Keratinocyte (primary cell): ENCODE measurements around the gene MYO1E. TPM values are rescaled to one million over a fixed set of nuclear protein-coding genes. Genes with fewer than 3 reads are reported as not detected.

Experiments
- DNase-seq: peaks from one replicate; pipeline ENCODE4 v3.0.0-alpha.2; 2011; ENCODE audit warnings: low read depth, missing footprints, low spot score
- FAIRE-seq: peaks from 2 replicates; lab custom pipeline; 2011; peaks lifted over from hg19 to GRCh38; lab: Jason Lieb, UNC
- H2AFZ ChIP-seq: 2 replicates; pipeline ENCODE4 v1.6.0; 2012; ENCODE audit warnings: low read length, control low read depth, inconsistent platforms; ENCODE audit not compliant: control insufficient read depth
- H3K27ac ChIP-seq: 2 replicates; pipeline ENCODE4 v1.5.1; 2011; ENCODE audit warnings: low read length; ENCODE audit not compliant: control insufficient read depth, insufficient read depth
- H3K27me3 ChIP-seq: 3 replicates; pipeline ENCODE4 v1.6.0; 2011; ENCODE audit warnings: low read length; ENCODE audit not compliant: control insufficient read depth, insufficient read depth; ENCODE audit errors: extremely low read depth
- H3K36me3 ChIP-seq, 2 experiments: 2 replicates in 1 of 2; 3 replicates in 1 of 2; pipeline ENCODE4 v1.5.1; 2011; ENCODE audit warnings: low read length in 2 of 2, mild to moderate bottlenecking in 1 of 2; ENCODE audit not compliant: control insufficient read depth in 2 of 2, insufficient read depth in 2 of 2; ENCODE audit errors: extremely low read depth in 1 of 2
- H3K4me1 ChIP-seq: 3 replicates; pipeline ENCODE4 v1.5.1; 2011; ENCODE audit warnings: low read length; ENCODE audit not compliant: control insufficient read depth, insufficient read depth; ENCODE audit errors: extremely low read depth
- H3K4me2 ChIP-seq: 3 replicates; pipeline ENCODE4 v1.6.0; 2011; ENCODE audit warnings: low read depth, low read length; ENCODE audit not compliant: control insufficient read depth, insufficient read depth; ENCODE audit errors: extremely low read depth
- H3K4me3 ChIP-seq, 3 experiments: fragments of 200-600 bp in 1 of 3; sonication (generic) in 1 of 3; 2 replicates in 2 of 3; 3 replicates in 1 of 3; pipeline ENCODE4 v1.5.1; 2011 to 2016; ENCODE audit warnings: low read length in 3 of 3, mild to moderate bottlenecking in 3 of 3, control low read depth in 2 of 3, inconsistent platforms in 1 of 3, low read depth in 1 of 3, mixed read lengths in 1 of 3, mixed run types in 1 of 3, moderate library complexity in 1 of 3; ENCODE audit not compliant: control insufficient read depth in 2 of 3, insufficient read depth in 2 of 3; ENCODE audit errors: extremely low read depth in 1 of 3
- H3K79me2 ChIP-seq: 2 replicates; pipeline ENCODE4 v1.6.0; 2012; ENCODE audit warnings: low read length; ENCODE audit not compliant: control insufficient read depth, insufficient read depth
- H3K9ac ChIP-seq: 3 replicates; pipeline ENCODE4 v1.6.0; 2011; ENCODE audit warnings: low read length; ENCODE audit not compliant: control insufficient read depth, insufficient read depth; ENCODE audit errors: extremely low read depth
- H3K9me1 ChIP-seq: 3 replicates; pipeline ENCODE4 v1.6.0; 2011; ENCODE audit warnings: low read length; ENCODE audit not compliant: control insufficient read depth, insufficient read depth; ENCODE audit errors: extremely low read depth
- H3K9me3 ChIP-seq: 2 replicates; pipeline ENCODE4 v1.5.1; 2012; ENCODE audit warnings: low read depth, low read length; ENCODE audit not compliant: control insufficient read depth
- H4K20me1 ChIP-seq: 3 replicates; pipeline ENCODE4 v1.6.0; 2011; ENCODE audit warnings: low read length; ENCODE audit not compliant: control insufficient read depth, insufficient read depth; ENCODE audit errors: extremely low read depth
- CTCF ChIP-seq, 3 experiments: IDR thresholded peaks in 1 of 3; conservative IDR thresholded peaks in 1 of 3; optimal IDR thresholded peaks in 1 of 3; 2 replicates in 2 of 3; 3 replicates in 1 of 3; pipeline versions ENCODE3 to v1.5.1; 2011; ENCODE audit warnings: low read length in 3 of 3, mild to moderate bottlenecking in 3 of 3, moderate library complexity in 2 of 3, control low read depth in 1 of 3, inconsistent platforms in 1 of 3; ENCODE audit not compliant: insufficient read depth in 2 of 3; ENCODE audit errors: extremely low read depth in 1 of 3
- EZH2 ChIP-seq: IDR thresholded peaks from one replicate; pipeline ENCODE4 v1.6.1; 2012; ENCODE audit warnings: inconsistent platforms, mild to moderate bottlenecking, low read length, moderate library complexity
- dilution Hi-C: fragments of 300-500 bp; cut with MboI; formaldehyde crosslinking; loops from one replicate; pipeline ENCODE4 v1.7.0; 2020; ENCODE audit warnings: low sequenced_read_pairs; ENCODE audit not compliant: extremely low pct_ligation_motif_present
- polyA plus RNA-seq, 5 experiments: library from polyadenylated mRNA; depleted of rRNA in 3 of 5; stranded (reverse) in 3 of 5; stranded (forward) in 1 of 5; unstranded in 1 of 5; fragments of >200 nt; gene quantifications; 1 replicate in 1 of 5; 2 replicates in 3 of 5; 3 replicates in 1 of 5; pipeline versions ENCODE4 v1.2.1 to v1.2.3, GENCODE V29; 2011 to 2012; ENCODE audit warnings: missing spikeins in 2 of 5, low read depth in 1 of 5, low replicate concordance in 1 of 5

Gene MYO1E
- polyA plus RNA-seq, 1 donor (not counting 4 experiments of a cell fraction or from before 2014, with no cell fraction given), result 213 TPM

GRCh38 chr15:59174151-59174834 is 198.4 kb downstream of the MYO1E start:
- H3K9ac ChIP-seq, result peak overlapping the region; percentile 20
- no peaks in the 10 kb centered on the region for H4K20me1 ChIP-seq
- DNase-seq, result no peak
- dilution Hi-C loops, result no loop called here
- TF ChIP-seq CTCF (optimal IDR thresholded peaks at IDR 0.05 in 1 of 3, IDR thresholded peaks at IDR 0.05 in 1 of 3, conservative IDR thresholded peaks at IDR 0.05 in 1 of 3; ENCODE audit: extremely low read depth in 1 of 3, insufficient read depth in 2 of 3, low read length in 3 of 3) (no peak), EZH2 (no peak)
- no peaks in the 10 kb centered on the region for H3K9me3 ChIP-seq
- no peaks in the 10 kb centered on the region for H3K9me1 ChIP-seq
- no peaks in the 10 kb centered on the region for H3K27me3 ChIP-seq
- peaks cover 53% of the 10 kb centered on the region for H3K4me1 ChIP-seq
- no peak overlapping the region for H3K4me3 ChIP-seq
- no peaks in the 10 kb centered on the region for H3K79me2 ChIP-seq
- FAIRE-seq, result no peak
- H3K27ac ChIP-seq, result peak overlapping the region; percentile 69
- peaks cover 26 to 55% of the 10 kb centered on the region in 2 experiments for H3K36me3 ChIP-seq
- H3K4me2 ChIP-seq, result no peak overlapping the region
- no peak overlapping the region for H2AFZ ChIP-seq

DNA sequence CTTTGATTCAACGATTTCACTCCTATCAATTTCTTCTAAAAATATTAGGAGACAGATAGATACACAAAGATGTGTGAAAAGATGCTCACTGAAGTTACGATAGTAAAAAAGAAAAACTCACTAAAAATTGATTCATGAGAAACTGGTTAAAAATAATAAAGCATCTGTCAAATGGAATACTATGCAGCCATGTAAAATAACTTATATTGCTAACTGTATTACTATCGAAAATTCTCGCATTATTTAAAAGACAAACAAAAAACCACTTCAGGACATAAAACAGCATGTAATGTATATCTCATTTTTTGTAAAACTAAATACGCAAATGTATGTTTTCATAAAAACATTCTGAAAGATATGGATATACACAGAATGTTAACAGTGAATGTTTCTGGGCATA is 199.5 kb downstream of the MYO1E start:
- Histone ChIP-seq H2AFZ (no peak overlapping the region), H3K27ac (no peak overlapping the region), H3K36me3 (peaks cover 22 to 58% of the 10 kb centered on the region in 2 experiments), H3K9me1 (no peaks in the 10 kb centered on the region), H4K20me1 (no peaks in the 10 kb centered on the region), H3K9ac (no peak overlapping the region), H3K4me2 (no peak overlapping the region), H3K27me3 (no peaks in the 10 kb centered on the region), H3K9me3 (no peaks in the 10 kb centered on the region), H3K4me3 (no peak overlapping the region), H3K4me1 (peaks cover 63% of the 10 kb centered on the region), H3K79me2 (no peaks in the 10 kb centered on the region)
- FAIRE-seq (no peak), DNase-seq (no peak)
- dilution Hi-C loops, result no loop called here
- TF ChIP-seq CTCF (optimal IDR thresholded peaks at IDR 0.05 in 1 of 3, IDR thresholded peaks at IDR 0.05 in 1 of 3, conservative IDR thresholded peaks at IDR 0.05 in 1 of 3; ENCODE audit: extremely low read depth in 1 of 3, insufficient read depth in 2 of 3, low read length in 3 of 3), result no peak
- TF ChIP-seq EZH2, result no peak
